GM12873 (cell line): Measurements from ENCODE around the gene PDE7B.

Source experiments
- CTCF ChIP-seq: IDR thresholded peaks from 2 replicates; pipeline ENCODE4 v1.5.1; 2012; ENCODE audit warnings: low read depth, mild to moderate bottlenecking, moderate library complexity, low read length, control low read depth; ENCODE audit not compliant: insufficient read depth; ENCODE audit errors: missing control alignments

The PDE7B gene

GRCh38 chr6:135985471-135985870, 134.0 kb downstream of the PDE7B start:
- TF ChIP-seq CTCF = no peak

- TF ChIP-seq CTCF = no peak
Observed at GRCh38 chr6:135987226-135987625, 135.7 kb downstream of the PDE7B start.

- TF ChIP-seq CTCF = no peak
Observed at GRCh38 chr6:135990439-135990838, 138.9 kb downstream of the PDE7B start.

- no peak for TF ChIP-seq CTCF
Observed at GRCh38 chr6:135990855-135991464, 139.5 kb downstream of the PDE7B start.

- TF ChIP-seq CTCF = no peak
Observed at GRCh38 chr6:135992739-135993138, 141.2 kb downstream of the PDE7B start.

GRCh38 chr6:135993361-135993760, 141.9 kb downstream of the PDE7B start:
- TF ChIP-seq CTCF = no peak

- TF ChIP-seq CTCF = no peak
Observed at GRCh38 chr6:135994857-135995544, 143.5 kb downstream of the PDE7B start.
